HG03457 (cell line): ENCODE results near the gene DCP1B.

Experiments
- ATAC-seq: cut with Tn5 transposase; IDR thresholded peaks from one replicate; pipeline ENCODE4 v1.9.1; 2021; ENCODE audit warnings: moderate number of reproducible peaks; ENCODE audit not compliant: unreplicated experiment

DCP1B gene

GRCh38 chr12:1906579-1906978, 97.7 kb downstream of the DCP1B start:
- no peak for ATAC-seq

- no peak for ATAC-seq
These were observed 99.4 kb downstream of the DCP1B start for GRCh38 chr12:1904875-1905274.

- no peak for ATAC-seq
These were observed 107.3 kb downstream of the DCP1B start for GRCh38 chr12:1896964-1897363.
